NCI-H774 (cell line): ENCODE data around the gene MSH3.
"Not testable (repeated sequence)": the region's sequence is repeated elsewhere in the genome, so short reads cannot be mapped to it uniquely, and the experiment has no call there.

Source experiments
- DNase-seq: peaks from one replicate; lab custom pipeline; 2025; lab: John Stamatoyannopoulos, UW

Gene MSH3

GRCh38 chr5:80853413-80853812 lies 199.0 kb downstream of the MSH3 start:
- DNase-seq = no peak

DNA sequence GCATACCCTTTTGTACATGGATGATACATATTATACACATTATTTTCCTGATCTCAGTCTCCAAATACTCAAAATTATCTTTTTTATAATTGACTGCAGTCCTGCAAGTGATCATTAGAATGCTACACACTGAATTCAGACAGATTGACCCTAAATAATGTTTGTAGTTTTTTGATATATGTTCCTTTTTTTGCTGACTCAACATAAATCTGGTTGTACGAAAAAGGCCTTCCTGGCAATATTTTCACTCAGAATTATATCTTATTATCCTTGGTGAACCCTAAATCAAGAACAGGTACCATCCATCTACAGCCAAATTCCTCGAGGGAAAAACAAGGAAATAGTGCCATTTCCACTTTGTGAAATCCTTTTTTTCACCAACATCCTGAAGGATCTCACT lies 200.1 kb downstream of the MSH3 start:
- DNase-seq = no peak

- DNase-seq = no peak
Observed at GRCh38 chr5:80860924-80861613, 206.6 kb downstream of the MSH3 start.

DNA sequence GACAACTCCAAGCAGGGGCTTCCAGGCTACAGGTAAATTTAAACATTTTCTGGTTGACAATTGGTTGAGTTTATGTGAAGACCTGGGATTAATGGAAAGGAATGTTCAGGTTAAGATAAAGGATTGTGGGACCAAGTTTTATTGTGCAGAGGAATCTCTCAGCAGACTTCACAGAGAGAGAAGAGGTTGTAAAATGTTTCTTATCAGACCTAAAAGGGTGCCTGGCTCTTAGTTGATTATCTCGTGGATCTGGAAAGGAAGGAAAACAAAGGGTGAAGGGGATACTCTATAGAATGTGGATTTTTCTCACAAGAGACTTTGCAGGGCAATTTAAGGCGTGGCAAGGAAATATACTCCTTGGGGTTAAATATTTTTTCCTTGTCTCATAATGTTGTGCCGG lies 209.3 kb downstream of the MSH3 start:
- no peak for DNase-seq

DNA sequence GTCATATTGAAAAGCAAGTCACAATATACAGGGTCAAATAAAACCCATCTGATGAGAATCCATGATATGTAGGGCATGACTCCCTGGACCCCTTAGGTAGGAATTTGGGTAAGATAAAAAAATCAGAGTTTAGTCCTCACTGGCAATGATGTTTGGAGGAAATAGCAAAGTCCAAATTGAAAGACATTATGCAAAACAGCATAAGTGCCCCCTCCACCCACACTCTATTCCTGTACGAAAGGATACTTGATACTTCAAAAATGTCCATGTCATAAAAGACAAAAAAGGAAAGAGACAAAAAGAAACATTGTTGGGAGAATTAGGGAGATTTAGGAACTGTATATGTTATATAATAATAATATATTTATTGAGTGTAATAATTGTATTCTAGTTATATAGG lies 209.7 kb downstream of the MSH3 start:
- DNase-seq = no peak

GRCh38 chr5:80864706-80865435 lies 210.4 kb downstream of the MSH3 start:
- no peak for DNase-seq

DNA sequence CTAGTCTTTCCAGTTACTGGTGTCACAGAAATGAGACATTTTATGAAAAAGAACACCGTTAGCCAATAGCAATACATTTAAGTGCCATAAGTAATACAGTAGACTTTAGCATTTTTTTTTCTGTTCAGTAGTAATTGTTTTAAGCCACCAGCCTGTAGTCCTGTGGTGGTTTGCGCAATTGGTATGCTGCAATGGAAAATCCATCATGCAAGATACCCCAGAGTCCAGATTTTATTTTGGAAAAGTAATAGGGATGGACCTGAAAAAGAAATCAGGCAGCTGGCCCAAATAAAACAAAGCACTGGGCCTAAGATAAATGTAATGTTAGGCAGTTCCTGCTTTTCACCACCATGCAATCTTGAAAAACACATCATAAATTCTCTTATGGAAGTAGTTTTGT lies 211.1 kb downstream of the MSH3 start:
- DNase-seq = no peak

- no peak for DNase-seq
Observed at GRCh38 chr5:80866371-80866770, 211.9 kb downstream of the MSH3 start.

GRCh38 chr5:80867233-80867632 lies 212.8 kb downstream of the MSH3 start:
- DNase-seq = no peak

DNA sequence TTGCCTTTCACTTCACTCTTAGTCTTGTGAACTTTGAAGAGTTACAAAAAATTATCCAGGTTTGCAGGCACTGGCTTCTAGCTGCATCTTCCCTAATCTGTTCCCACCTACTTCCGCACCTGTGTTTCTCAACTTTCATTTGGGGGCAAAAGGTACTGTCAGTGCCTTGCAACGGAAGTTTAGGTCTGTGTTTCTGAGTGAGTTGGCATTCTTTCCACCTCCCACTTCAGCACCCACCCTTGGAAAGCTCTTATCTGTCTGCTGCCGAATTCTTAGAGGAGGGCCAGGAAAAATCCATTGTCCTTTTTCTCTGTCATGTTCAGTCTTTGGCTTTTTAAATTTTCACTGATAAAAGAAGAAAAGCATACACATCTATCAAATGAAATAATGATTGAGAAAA lies 216.0 kb downstream of the MSH3 start:
- DNase-seq = no peak

DNA sequence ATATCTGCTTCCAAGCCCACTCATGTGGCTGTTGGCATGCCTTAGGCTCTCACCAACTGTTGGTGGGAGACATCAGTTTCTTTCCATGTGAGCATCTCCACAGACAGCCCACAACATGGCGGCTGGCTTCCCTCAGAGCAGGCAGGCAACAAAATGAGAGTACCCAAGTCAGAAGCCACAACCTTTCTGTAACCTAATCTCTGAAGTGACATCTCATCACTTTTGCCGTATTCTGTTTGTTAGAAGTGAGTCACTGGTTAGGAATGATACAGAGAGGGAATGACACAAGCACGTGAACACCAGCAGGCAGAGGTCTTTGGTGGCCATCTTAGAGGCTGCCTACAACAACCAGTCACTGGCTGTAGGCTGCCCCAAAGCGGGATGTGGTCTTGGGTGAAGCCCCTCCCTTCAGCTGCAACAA lies 217.1 kb downstream of the MSH3 start:
- no peak for DNase-seq

DNA sequence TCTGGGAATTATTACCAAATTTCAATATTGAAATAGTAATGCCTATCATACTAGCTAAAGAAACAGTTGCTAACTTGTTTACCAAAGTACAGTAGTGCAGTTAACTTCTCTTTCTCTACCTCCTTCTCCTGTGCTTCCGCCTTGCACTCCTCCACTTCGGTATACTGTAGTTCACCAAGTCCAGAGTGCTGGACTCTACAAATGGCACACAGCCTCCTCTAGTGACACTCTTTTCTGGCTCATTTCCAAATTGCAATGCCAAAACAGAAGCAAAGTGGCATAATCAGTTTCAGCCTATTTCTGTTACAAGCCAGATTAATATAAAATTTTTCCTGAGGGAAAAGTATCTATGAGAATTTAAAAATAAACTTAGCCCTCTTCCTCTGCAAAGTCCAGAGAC lies 219.7 kb downstream of the MSH3 start:
- DNase-seq = no peak

- no peak for DNase-seq
Observed at GRCh38 chr5:80877592-80877991, 223.1 kb downstream of the MSH3 start.

GRCh38 chr5:80881726-80882125 lies 227.3 kb downstream of the MSH3 start:
- DNase-seq = no peak

- DNase-seq = not testable (repeated sequence)
Observed at GRCh38 chr5:80883390-80883789, 228.9 kb downstream of the MSH3 start.

DNA sequence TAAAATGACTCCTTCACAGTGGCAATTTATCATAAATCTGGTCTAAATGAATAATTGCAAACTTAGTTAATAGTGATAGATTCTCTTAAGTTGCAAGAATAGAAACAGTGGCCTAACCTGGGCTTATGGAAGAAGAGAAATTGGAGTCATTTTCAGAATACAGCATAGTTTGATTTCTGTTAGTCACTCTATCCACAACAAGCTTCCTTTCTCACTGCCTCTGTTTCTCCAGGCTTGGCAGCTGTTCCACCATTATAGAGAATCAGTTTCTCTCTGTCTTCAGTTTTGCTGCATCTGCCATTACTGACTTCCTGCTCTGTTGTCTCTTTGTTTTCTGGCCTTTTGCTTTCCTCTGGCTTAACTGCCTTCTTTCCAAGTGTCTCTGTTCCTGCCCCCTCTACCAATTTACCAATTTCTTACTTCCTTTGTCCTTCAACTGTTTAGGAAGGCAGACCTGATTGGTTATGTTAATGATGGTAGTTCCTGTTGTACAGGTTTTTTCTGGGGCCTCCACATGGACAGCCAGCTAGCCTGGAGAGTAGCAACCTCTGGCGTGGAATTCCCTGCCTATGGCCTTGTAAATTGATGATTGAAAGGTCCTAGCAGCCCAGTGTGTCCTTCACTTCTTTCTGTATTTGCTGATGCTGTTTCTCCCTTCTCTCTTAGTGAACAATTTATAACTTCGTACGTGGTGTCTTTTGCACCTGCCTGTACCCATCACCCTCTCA lies 229.8 kb downstream of the MSH3 start:
- no peak for DNase-seq

GRCh38 chr5:80884929-80885328 lies 230.5 kb downstream of the MSH3 start:
- no peak for DNase-seq

DNA sequence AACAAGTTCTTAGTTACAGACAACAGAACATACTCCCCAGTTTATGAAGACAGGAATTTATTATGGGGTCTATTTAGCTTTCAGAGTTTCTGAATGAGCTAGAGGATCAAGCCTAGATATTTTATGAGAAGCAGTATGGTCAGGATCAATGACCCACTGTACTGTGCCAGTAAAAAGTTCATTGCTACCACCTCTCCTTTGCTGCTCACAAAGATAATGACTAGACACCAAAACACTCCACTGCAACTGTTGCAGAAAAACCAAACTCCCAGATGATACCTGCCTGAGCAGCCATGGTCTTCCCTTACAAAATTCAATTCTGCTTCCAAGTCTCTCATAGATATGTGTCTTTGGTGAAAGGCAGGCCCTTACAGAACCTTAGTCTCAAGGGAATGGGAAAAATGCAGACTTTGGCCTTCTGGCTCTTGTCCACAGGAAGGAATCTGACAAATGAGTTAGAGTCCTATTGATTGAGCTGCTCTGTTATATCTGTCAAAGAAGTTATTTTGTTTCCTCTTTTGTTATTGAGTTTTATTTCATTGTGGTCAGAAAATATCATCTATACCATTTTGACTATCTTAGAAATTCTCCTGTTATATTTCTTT lies 231.0 kb downstream of the MSH3 start:
- no peak for DNase-seq

- no peak for DNase-seq
Observed at GRCh38 chr5:80894083-80894482, 239.6 kb downstream of the MSH3 start.

DNA sequence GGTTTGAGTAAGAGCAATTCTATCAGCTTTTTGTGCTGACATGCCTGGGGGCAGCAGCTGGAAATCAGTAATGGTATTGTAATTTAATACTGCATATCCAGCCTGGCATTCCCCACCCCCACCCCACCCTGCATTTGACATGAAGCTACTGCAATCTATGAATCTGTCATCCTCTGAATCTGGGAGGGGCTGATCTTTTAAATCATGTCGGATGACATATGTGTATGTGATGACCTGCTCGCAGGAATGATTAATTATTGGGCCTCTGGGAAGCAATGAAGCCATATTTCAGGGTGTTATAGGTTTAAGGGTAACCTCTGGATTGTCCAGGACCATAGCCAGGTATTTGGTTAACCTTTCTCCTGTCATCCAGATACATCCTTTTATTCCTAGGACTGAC lies 241.1 kb downstream of the MSH3 start:
- DNase-seq = no peak

GRCh38 chr5:80902624-80903023 lies 248.2 kb downstream of the MSH3 start:
- not testable (repeated sequence) for DNase-seq

GRCh38 chr5:80904533-80905187 lies 250.2 kb downstream of the MSH3 start:
- no peak for DNase-seq
